Mesothelial cell of epicardium (in vitro differentiated cells): Measurements from ENCODE around the gene DHX30. TPM values are rescaled to one million over a fixed set of nuclear protein-coding genes. Genes with fewer than 3 reads are reported as not detected.

Experiments
- DNase-seq, 2 experiments: peaks; one replicate each; pipeline ENCODE4 v3.0.0; 2021; ENCODE audit warnings: low spot score in 2 of 2; ENCODE audit not compliant: unreplicated experiment in 2 of 2
- H3K27ac Mint-ChIP-seq: 2 replicates; pipeline ENCODE4 v1.8.0; 2021; ENCODE audit warnings: mixed read lengths
- H3K27me3 Mint-ChIP-seq: 2 replicates; pipeline ENCODE4 v1.8.0; 2021; ENCODE audit warnings: low read depth, mixed read lengths
- H3K36me3 Mint-ChIP-seq: 2 replicates; pipeline ENCODE4 v1.8.0; 2021; ENCODE audit warnings: mixed read lengths
- H3K4me1 Mint-ChIP-seq: 2 replicates; pipeline ENCODE4 v1.8.0; 2021; ENCODE audit warnings: mixed read lengths
- H3K4me3 Mint-ChIP-seq: 2 replicates; pipeline ENCODE4 v1.8.0; 2021; ENCODE audit warnings: mild to moderate bottlenecking, moderate library complexity, mixed read lengths
- H3K9me3 Mint-ChIP-seq: 2 replicates; pipeline ENCODE4 v1.8.0; 2021; ENCODE audit warnings: mixed read lengths
- CTCF ChIP-seq: fragments of 200-600 bp; sonication (generic); IDR thresholded peaks from one replicate; pipeline ENCODE4 v1.5.0; 2021; ENCODE audit warnings: antibody characterized with exemption; ENCODE audit not compliant: unreplicated experiment
- total RNA-seq: library from RNA; stranded (reverse); gene quantifications from 3 replicates; pipeline ENCODE4 v1.2.1, GENCODE V29; 2021

Gene DHX30
- total RNA-seq, 1 donor from 2014 or later, result 122 TPM

- TF ChIP-seq CTCF, result no peak
- H3K4me1 Mint-ChIP-seq, result no peaks in the 10 kb centered on the region
- no peak overlapping the region for H3K27ac Mint-ChIP-seq
- no peak overlapping the region for H3K4me3 Mint-ChIP-seq
- DNase-seq, result no peak
- H3K9me3 Mint-ChIP-seq, result no peaks in the 10 kb centered on the region
- H3K27me3 Mint-ChIP-seq, result no peaks in the 10 kb centered on the region
- H3K36me3 Mint-ChIP-seq, result peaks cover 14% of the 10 kb centered on the region
Measured at GRCh38 chr3:47852604-47853602, 50.0 kb downstream of the DHX30 start.

GRCh38 chr3:47854267-47854666 is 51.3 kb downstream of the DHX30 start:
- Mint-ChIP-seq H3K27me3 (no peaks in the 10 kb centered on the region), H3K4me3 (no peak overlapping the region), H3K27ac (no peak overlapping the region), H3K9me3 (no peaks in the 10 kb centered on the region), H3K4me1 (no peaks in the 10 kb centered on the region), H3K36me3 (peaks cover 19% of the 10 kb centered on the region)
- no peak for DNase-seq
- TF ChIP-seq CTCF, result no peak

DNA sequence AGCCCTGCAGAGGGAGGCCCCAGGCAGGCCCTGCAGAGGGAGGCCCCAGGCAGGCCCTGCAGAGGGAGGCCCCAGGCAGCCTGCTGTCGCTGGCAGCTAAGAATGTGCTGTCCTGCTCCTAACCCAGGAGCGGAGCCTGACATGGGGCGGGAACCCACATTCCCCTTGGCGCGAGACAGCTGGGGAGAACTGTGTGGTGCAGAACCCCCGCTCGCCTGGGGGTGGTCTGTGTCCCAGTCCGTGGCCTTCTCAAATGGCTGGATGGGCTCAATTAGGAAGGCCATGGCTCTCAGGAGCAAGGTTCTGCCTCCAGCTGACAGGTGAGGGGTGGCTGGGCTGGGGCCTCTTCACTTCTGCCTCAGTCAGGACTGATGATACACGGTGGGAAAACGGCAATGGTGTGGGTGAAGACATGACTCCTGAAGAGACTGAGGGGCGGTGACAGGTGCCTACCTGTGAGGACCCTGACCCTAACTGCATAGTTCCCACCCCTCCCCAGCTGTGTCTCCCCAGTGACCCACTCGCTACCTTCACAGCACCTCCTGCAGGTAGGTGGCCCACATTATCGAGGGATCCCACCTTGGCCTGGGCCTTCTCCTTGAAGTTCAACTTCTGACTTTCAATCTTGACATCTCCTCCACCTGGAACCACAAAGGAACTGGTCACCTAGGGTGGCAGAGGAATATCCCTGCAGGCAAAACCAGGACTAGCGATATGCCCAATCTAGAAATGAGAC is 52.0 kb downstream of the DHX30 start:
- Mint-ChIP-seq H3K36me3 (peaks cover 25% of the 10 kb centered on the region), H3K4me3 (no peak overlapping the region), H3K27ac (no peak overlapping the region), H3K27me3 (no peaks in the 10 kb centered on the region), H3K4me1 (no peaks in the 10 kb centered on the region), H3K9me3 (no peaks in the 10 kb centered on the region)
- TF ChIP-seq CTCF, result no peak
- no peak for DNase-seq

DNA sequence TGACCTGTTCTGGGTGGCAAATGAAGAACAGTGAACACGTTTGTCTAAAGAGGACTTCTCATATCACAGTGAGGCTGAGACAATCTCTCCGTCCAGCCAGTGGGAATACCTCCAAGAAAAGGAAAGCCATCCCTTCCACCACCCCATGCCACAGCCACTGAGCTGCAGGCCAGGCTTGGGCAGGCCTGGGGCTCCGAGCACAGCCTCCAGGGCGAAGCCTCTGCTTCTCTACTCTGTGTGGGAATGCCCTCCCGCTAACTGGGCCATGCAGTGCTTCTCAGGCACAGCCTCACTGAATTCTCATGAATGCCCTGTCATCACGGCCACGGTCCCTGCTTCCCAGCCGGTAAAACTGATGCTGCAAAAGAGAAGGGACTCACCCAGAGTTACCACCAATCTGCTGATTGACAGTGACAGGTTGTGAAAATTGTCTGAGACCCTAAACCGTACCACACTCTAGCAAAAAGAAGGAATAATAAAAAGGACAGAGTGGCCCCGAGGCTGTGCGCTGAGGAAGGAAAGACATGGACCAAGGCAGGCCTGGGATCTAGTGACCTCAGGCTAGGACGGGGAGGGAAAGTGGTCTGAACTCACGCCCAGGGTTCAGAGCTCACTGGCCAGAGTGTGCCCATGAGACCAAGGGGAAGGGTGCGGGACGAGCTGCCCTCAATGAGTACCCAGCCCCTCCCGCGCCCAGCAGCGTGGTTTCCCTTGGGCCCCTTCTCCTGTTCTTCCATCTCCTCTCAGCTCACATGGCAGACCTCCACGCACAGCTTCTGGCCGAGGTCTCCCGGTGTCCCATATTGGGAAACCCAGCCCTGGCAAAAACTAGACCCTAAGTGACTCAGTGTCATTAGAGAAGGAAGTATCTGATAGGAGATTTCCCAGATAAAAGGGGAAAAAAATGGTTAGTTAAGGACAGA is 52.8 kb downstream of the DHX30 start:
- TF ChIP-seq CTCF, result no peak
- no peak for DNase-seq
- no peaks in the 10 kb centered on the region for H3K4me1 Mint-ChIP-seq
- H3K4me3 Mint-ChIP-seq, result no peak overlapping the region
- H3K27ac Mint-ChIP-seq, result no peak overlapping the region
- H3K9me3 Mint-ChIP-seq, result no peaks in the 10 kb centered on the region
- H3K27me3 Mint-ChIP-seq, result no peaks in the 10 kb centered on the region
- H3K36me3 Mint-ChIP-seq, result peaks cover 27% of the 10 kb centered on the region

DNA sequence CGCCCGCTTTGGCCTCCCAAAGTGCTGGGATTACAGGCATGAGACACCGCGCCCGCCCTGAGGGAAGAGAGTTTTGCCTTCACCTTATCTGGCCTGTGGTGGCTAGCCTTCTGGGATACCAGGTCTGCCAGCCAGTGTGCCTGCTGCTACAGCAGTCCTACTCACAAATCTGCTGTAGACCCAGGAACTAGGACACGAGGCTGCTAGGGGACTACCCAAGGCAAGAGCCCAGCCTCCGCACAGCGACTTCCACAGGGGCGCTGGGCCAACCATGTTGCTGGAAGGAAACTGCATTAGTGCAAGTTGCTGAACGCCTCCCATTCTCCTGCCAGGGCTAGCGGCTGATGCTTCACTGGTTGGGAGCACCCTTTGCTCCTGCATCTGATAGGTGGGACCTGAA is 53.7 kb downstream of the DHX30 start:
- no peak for DNase-seq
- H3K27ac Mint-ChIP-seq, result no peak overlapping the region
- no peak overlapping the region for H3K4me3 Mint-ChIP-seq
- H3K27me3 Mint-ChIP-seq, result no peaks in the 10 kb centered on the region
- H3K4me1 Mint-ChIP-seq, result no peaks in the 10 kb centered on the region
- no peaks in the 10 kb centered on the region for H3K9me3 Mint-ChIP-seq
- peaks cover 27% of the 10 kb centered on the region for H3K36me3 Mint-ChIP-seq
- TF ChIP-seq CTCF, result no peak
